Prostate gland (tissue), 2 donors: ENCODE results near the gene EEF2KMT.
"Not testable (repeated sequence)": the region's sequence is repeated elsewhere in the genome, so short reads cannot be mapped to it uniquely, and the experiment has no call there.

Experiments used
- POLR2A ChIP-seq: fragments of 450-650 bp; IDR thresholded peaks from one replicate; pipeline ENCODE4 v1.6.1; 2016; ENCODE audit warnings: antibody characterized with exemption, mild to moderate bottlenecking
- TF ChIP-seq, protein P1 (sequence below), 4 experiments: fragments of 200-600 bp in 2 of 4; fragments of 450-650 bp in 2 of 4; sonication (generic) in 2 of 4; IDR thresholded peaks; 1 replicate in 3 of 4; 2 replicates in 1 of 4; pipeline ENCODE4 v1.5.1; 2016 to 2019; ENCODE audit warnings: antibody characterized with exemption in 4 of 4, mild to moderate bottlenecking in 2 of 4, moderate library complexity in 2 of 4

DNA sequence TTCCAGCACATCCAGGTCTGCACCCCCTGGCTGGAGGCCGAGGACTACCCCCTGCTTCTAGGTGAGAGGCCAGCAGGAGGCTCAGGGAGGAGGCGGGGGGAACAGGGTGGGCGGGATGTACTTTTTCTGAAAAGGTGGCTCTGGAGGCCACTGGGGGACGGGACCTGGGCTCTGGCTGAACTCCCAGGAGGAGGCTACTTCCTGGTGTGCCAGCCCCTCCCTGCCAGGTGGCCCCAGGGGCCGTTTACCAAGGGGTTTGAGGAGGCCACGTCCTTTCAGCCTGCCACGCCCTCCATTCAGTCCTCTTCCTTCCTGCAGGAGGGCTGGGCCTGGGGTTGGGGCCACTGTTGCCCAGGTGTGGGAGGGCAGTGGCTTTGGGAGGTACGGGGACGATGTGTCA lies 16.6 kb downstream of the EEF2KMT start:
- TF ChIP-seq, protein P1, sequence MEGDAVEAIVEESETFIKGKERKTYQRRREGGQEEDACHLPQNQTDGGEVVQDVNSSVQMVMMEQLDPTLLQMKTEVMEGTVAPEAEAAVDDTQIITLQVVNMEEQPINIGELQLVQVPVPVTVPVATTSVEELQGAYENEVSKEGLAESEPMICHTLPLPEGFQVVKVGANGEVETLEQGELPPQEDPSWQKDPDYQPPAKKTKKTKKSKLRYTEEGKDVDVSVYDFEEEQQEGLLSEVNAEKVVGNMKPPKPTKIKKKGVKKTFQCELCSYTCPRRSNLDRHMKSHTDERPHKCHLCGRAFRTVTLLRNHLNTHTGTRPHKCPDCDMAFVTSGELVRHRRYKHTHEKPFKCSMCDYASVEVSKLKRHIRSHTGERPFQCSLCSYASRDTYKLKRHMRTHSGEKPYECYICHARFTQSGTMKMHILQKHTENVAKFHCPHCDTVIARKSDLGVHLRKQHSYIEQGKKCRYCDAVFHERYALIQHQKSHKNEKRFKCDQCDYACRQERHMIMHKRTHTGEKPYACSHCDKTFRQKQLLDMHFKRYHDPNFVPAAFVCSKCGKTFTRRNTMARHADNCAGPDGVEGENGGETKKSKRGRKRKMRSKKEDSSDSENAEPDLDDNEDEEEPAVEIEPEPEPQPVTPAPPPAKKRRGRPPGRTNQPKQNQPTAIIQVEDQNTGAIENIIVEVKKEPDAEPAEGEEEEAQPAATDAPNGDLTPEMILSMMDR (IDR thresholded peaks at IDR 0.05) = not testable (repeated sequence)
- TF ChIP-seq POLR2A = not testable (repeated sequence)
